ENCODE measurements around the gene DBX1. TPM values are rescaled to one million over a fixed set of nuclear protein-coding genes. Genes with fewer than 3 reads are reported as not detected.

The DBX1 gene
- total and polyA plus RNA-seq, 2 of the 13 experiments (the other 11 are each of a cell fraction or from before 2014, with no cell fraction given), result not detected

- peak; percentile 80 to 95 for TF ChIP-seq REST (IDR thresholded peaks at IDR 0.05; ENCODE audit: borderline replicate concordance in 1 of 2, low read depth in 1 of 2, low read length in 2 of 2)
- TF ChIP-seq NR1H2 (CRISPR knock-in tag; IDR thresholded peaks at IDR 0.05; ENCODE audit: borderline replicate concordance, low read depth), result 0 out of 2 replicates have a peak, but pooled peaks have one; percentile 28
- TF ChIP-seq, protein P1, sequence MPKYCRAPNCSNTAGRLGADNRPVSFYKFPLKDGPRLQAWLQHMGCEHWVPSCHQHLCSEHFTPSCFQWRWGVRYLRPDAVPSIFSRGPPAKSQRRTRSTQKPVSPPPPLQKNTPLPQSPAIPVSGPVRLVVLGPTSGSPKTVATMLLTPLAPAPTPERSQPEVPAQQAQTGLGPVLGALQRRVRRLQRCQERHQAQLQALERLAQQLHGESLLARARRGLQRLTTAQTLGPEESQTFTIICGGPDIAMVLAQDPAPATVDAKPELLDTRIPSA (CRISPR knock-in tag; IDR thresholded peaks at IDR 0.05; ENCODE audit: borderline replicate concordance), result no peak
- no peak for TF ChIP-seq ZFX (CRISPR knock-in tag; IDR thresholded peaks at IDR 0.05; ENCODE audit: low read depth)
- no peak for TF ChIP-seq EEA1 (CRISPR knock-in tag; IDR thresholded peaks at IDR 0.05; ENCODE audit: borderline replicate concordance)
- 0 out of 2 replicates have a peak, but pooled peaks have one; percentile 37 for TF ChIP-seq ZNF331 (CRISPR knock-in tag; IDR thresholded peaks at IDR 0.05)
- no peak for TF ChIP-seq ETV6 (CRISPR knock-in tag; conservative IDR thresholded peaks at IDR 0.05)
- no peak for TF ChIP-seq FOXA3 (CRISPR knock-in tag; IDR thresholded peaks at IDR 0.05)
- TF ChIP-seq NR2F6 (IDR thresholded peaks at IDR 0.05), result no peak
- no peak for TF ChIP-seq NR2F6 (CRISPR knock-in tag; IDR thresholded peaks at IDR 0.05)
- TF ChIP-seq KDM5B (CRISPR knock-in tag; IDR thresholded peaks at IDR 0.05; ENCODE audit: borderline replicate concordance), result peak; percentile 54; the same call in 1 of the 2 replicates
- peak; percentile 96 for TF ChIP-seq MIER2 (CRISPR knock-in tag; IDR thresholded peaks at IDR 0.05)
- TF ChIP-seq PITX1 (CRISPR knock-in tag; IDR thresholded peaks at IDR 0.05), result 0 out of 2 replicates have a peak, but pooled peaks have one; percentile 28
- no peak for TF ChIP-seq ZSCAN12 (CRISPR knock-in tag; IDR thresholded peaks at IDR 0.05)
- TF ChIP-seq, protein P2, sequence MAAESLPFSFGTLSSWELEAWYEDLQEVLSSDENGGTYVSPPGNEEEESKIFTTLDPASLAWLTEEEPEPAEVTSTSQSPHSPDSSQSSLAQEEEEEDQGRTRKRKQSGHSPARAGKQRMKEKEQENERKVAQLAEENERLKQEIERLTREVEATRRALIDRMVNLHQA (CRISPR knock-in tag; IDR thresholded peaks at IDR 0.05), result no peak
- TF ChIP-seq KLF16 (CRISPR knock-in tag; IDR thresholded peaks at IDR 0.05), result 0 out of 4 replicates have a peak, but pooled peaks of 1 of the 2 experiments have one; percentile 28
- 0 out of 2 replicates have a peak, but pooled peaks have one; percentile 35 for TF ChIP-seq HDAC2 (CRISPR knock-in tag; IDR thresholded peaks at IDR 0.05)
- no peak for TF ChIP-seq TP53 (CRISPR knock-in tag; conservative IDR thresholded peaks at IDR 0.05)
- TF ChIP-seq ZFP1 (CRISPR knock-in tag; IDR thresholded peaks at IDR 0.05), result no peak
- TF ChIP-seq ZNF790 (CRISPR knock-in tag; IDR thresholded peaks at IDR 0.05; ENCODE audit: borderline replicate concordance), result no peak
- TF ChIP-seq RBFOX2 (IDR thresholded peaks at IDR 0.05; ENCODE audit: low read depth, low read length), result no peak
- TF ChIP-seq SAP130 (CRISPR knock-in tag; IDR thresholded peaks at IDR 0.05; ENCODE audit: low read depth), result no peak
- no peak for TF ChIP-seq ZNF567 (CRISPR knock-in tag; IDR thresholded peaks at IDR 0.05; ENCODE audit: borderline replicate concordance)
- TF ChIP-seq POGZ (CRISPR knock-in tag; IDR thresholded peaks at IDR 0.05), result no peak
- TF ChIP-seq KDM1A (CRISPR knock-in tag; IDR thresholded peaks at IDR 0.05), result no peak
- TF ChIP-seq SRSF9 (IDR thresholded peaks at IDR 0.05; ENCODE audit: borderline replicate concordance, insufficient read depth, low read depth, low read length, poor library complexity, severe bottlenecking), result no peak
- TF ChIP-seq CHD4 (IDR thresholded peaks at IDR 0.05; ENCODE audit: borderline replicate concordance, low read length), result no peak
- TF ChIP-seq ZNF256 (CRISPR knock-in tag; conservative IDR thresholded peaks at IDR 0.05), result no peak
Observed at GRCh38 chr11:20158597-20159257, 1.5 kb downstream of the DBX1 start (continued).

Measured in HepG2 (cell line).